Uterine smooth muscle cell (primary cell): ENCODE measurements around the gene IL21R. TPM values are rescaled to one million over a fixed set of nuclear protein-coding genes. Genes with fewer than 3 reads are reported as not detected.

Experiments
- total RNA-seq: library from RNA; depleted of rRNA; stranded (reverse); fragments of >200 nt; gene quantifications from 2 replicates; pipeline ENCODE4 v1.2.3, GENCODE V29; 2014

IL21R gene
- 5.2 and 12.2 TPM in 2 replicates for total RNA-seq

DNA sequence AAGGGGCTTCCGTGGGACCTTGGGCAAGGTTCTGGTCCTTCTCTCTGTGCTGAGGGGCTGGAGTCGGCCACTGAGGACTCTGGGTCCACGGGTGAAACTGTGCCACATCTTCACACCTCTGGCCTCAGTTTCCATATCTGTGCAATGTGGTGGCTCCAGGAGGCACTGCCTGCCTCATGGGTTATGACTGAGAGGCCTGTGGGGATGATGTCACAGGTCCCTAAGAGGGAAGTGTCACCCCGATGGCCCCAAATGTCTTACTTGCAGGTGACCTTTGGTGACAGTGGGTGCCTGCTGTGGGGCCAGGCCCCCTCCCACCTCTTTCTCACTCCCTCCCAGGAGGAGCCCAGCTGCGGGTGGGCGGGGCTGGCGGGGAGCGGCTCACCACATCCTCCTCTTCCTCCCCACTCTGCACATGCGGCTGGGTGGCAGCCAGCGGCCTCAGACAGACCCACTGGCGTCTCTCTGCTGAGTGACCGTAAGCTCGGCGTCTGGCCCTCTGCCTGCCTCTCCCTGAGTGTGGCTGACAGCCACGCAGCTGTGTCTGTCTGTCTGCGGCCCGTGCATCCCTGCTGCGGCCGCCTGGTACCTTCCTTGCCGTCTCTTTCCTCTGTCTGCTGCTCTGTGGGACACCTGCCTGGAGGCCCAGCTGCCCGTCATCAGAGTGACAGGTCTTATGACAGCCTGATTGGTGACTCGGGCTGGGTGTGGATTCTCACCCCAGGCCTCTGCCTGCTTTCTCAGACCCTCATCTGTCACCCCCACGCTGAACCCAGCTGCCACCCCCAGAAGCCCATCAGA is at the start of gene IL21R:
Gene IL21R, plus strand, starts transcription at position 407 of the 801 bp plus-strand sequence. CDS start 27,898 bp downstream, outside the sequence.

Other genes with a start within 250 kb of the IL21R start
- 3.4 and 4.8 TPM in 2 replicates for gene KDM8, start 198.6 kb upstream of the IL21R start, total RNA-seq
- gene NSMCE1, start 133.4 kb upstream of the IL21R start, total RNA-seq: 97.2 and 153 TPM in 2 replicates
- 15.2 and 15.5 TPM in 2 replicates for gene IL4R, start 88.2 kb upstream of the IL21R start, total RNA-seq
- gene GTF3C1, start 147.7 kb downstream of the IL21R start, total RNA-seq: 88.1 and 89.4 TPM in 2 replicates
- 26.5 and 28.4 TPM in 2 replicates for gene KATNIP, start 148.0 kb downstream of the IL21R start, total RNA-seq